ENCODE measurements around the gene ARHGAP25.

DNA sequence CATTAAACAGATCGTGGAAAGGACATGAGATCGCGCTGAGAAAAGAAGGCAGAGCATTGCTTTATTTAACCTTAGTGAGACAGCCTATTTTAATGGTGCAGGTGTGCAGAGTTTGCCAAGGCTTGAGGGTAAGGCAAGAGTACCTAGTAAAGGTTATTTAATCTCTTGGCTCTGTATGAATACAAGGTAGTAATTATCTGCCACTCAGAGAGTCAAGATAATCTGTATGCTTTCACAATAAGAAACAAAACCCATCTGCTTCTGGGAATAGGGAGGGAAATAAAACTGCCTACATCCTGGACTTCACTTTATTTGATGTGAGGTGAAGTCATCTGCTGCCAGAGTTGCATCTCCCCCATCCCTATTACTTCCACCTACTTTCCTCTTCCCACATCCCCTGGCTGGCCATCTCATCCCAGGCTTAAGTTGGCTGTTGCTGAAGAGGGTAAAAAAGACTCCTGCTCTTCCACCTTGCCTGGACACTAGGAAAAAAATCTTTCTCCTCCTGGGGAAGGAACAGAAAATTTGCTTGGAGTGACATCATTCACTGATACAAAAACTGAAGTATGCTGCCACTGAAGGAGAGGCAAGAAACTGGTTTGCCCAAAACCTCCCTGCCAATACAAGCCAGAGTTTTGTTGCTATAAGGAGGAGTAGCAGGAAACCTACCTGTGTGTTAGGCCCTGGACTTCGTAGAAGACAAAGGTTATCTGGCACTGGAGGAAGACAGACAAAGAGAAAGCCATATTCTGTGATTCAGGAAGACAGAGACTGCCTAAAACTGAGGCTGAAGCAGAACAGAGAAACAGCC lies 35.8 kb upstream of the ARHGAP25 start:
- TF ChIP-seq POLR2A (IDR thresholded peaks at IDR 0.05), result no peak
- no peak for TF ChIP-seq CTCF (IDR thresholded peaks at IDR 0.05)
